ENCODE data around the gene HUS1B. TPM values are rescaled to one million over a fixed set of nuclear protein-coding genes. Genes with fewer than 3 reads are reported as not detected.

The HUS1B gene
- total RNA-seq, 2 experiments from 2014 or later: 1.1 to 1.5 TPM

- Mint-ChIP-seq H3K4me3 (no peak overlapping the region), H3K27me3 (no peaks in the 10 kb centered on the region), H3K9me3 (no peaks in the 10 kb centered on the region), H3K27ac (no peak overlapping the region), H3K36me3 (peaks cover 23% of the 10 kb centered on the region), H3K4me1 (ENCODE audit: low read depth) (no peaks in the 10 kb centered on the region)
- POLR2A ChIA-PET: no interaction called here
- intact Hi-C loops (cut with micrococcal nuclease): no loop called here
- CTCF ChIA-PET: interaction anchor here (0.6 to 2.2 kb wide), 4 partner anchors 24 to 662 kb away, joined by 3 to 9 read pairs (median 3); no protein-coding TSS in a partner anchor
- peak; percentile 32 for DNase-seq
Measured at GRCh38 chr6:617456-618100, 39.3 kb downstream of the HUS1B start.

GRCh38 chr6:613981-614380 lies 42.9 kb downstream of the HUS1B start:
- ChIA-PET POLR2A (no interaction called here), CTCF (no interaction called here)
- H3K4me3 Mint-ChIP-seq: no peak overlapping the region
- intact Hi-C loops (cut with micrococcal nuclease): no loop called here
- peaks cover 10% of the 10 kb centered on the region for H3K4me1 Mint-ChIP-seq (ENCODE audit: low read depth)
- peaks cover 18% of the 10 kb centered on the region for H3K36me3 Mint-ChIP-seq
- no peaks in the 10 kb centered on the region for H3K9me3 Mint-ChIP-seq
- no peak overlapping the region for H3K27ac Mint-ChIP-seq
- DNase-seq: no peak
- no peaks in the 10 kb centered on the region for H3K27me3 Mint-ChIP-seq

GRCh38 chr6:611928-612327 lies 45.0 kb downstream of the HUS1B start:
- Mint-ChIP-seq H3K4me3 (no peak overlapping the region), H3K27ac (no peak overlapping the region), H3K4me1 (ENCODE audit: low read depth) (peaks cover 10% of the 10 kb centered on the region), H3K9me3 (no peaks in the 10 kb centered on the region), H3K36me3 (peaks cover 22% of the 10 kb centered on the region), H3K27me3 (no peaks in the 10 kb centered on the region)
- ChIA-PET POLR2A (no interaction called here), CTCF (no interaction called here)
- no peak for DNase-seq
- intact Hi-C loops (cut with micrococcal nuclease): no loop called here

GRCh38 chr6:610882-611281 lies 46.0 kb downstream of the HUS1B start:
- Mint-ChIP-seq H3K36me3 (peaks cover 28% of the 10 kb centered on the region), H3K27me3 (no peaks in the 10 kb centered on the region), H3K27ac (no peak overlapping the region), H3K4me3 (no peak overlapping the region), H3K4me1 (ENCODE audit: low read depth) (peaks cover 10% of the 10 kb centered on the region), H3K9me3 (no peaks in the 10 kb centered on the region)
- intact Hi-C loops (cut with micrococcal nuclease): no loop called here
- ChIA-PET POLR2A (no interaction called here), CTCF (interaction anchor here (1.1 kb wide), 1 partner anchor 18 kb away, joined by 3 read pairs; no protein-coding TSS in a partner anchor)
- DNase-seq: no peak

- ChIA-PET CTCF (no interaction called here), POLR2A (no interaction called here)
- H3K36me3 Mint-ChIP-seq: peaks cover 25% of the 10 kb centered on the region
- no peaks in the 10 kb centered on the region for H3K9me3 Mint-ChIP-seq
- intact Hi-C loops (cut with micrococcal nuclease): no loop called here
- no peak overlapping the region for H3K27ac Mint-ChIP-seq
- H3K27me3 Mint-ChIP-seq: no peaks in the 10 kb centered on the region
- no peak overlapping the region for H3K4me3 Mint-ChIP-seq
- peaks cover 10% of the 10 kb centered on the region for H3K4me1 Mint-ChIP-seq (ENCODE audit: low read depth)
- no peak for DNase-seq
Measured at GRCh38 chr6:609905-610304, 47.0 kb downstream of the HUS1B start.

- H3K9me3 Mint-ChIP-seq: no peaks in the 10 kb centered on the region
- H3K27ac Mint-ChIP-seq: no peak overlapping the region
- H3K4me1 Mint-ChIP-seq (ENCODE audit: low read depth): peaks cover 10% of the 10 kb centered on the region
- intact Hi-C loops (cut with micrococcal nuclease): no loop called here
- H3K36me3 Mint-ChIP-seq: peaks cover 23% of the 10 kb centered on the region
- no peak for DNase-seq
- no peak overlapping the region for H3K4me3 Mint-ChIP-seq
- CTCF ChIA-PET: interaction anchor here (0.6 to 2.1 kb wide), 2 partner anchors 14 to 233 kb away, joined by 3 to 8 read pairs; no protein-coding TSS in a partner anchor
- POLR2A ChIA-PET: no interaction called here
- H3K27me3 Mint-ChIP-seq: no peaks in the 10 kb centered on the region
Measured at GRCh38 chr6:606829-607379, 50.0 kb downstream of the HUS1B start.

Other genes starting within 250 kb of the HUS1B start
- 10 to 100 TPM; 40.5 to 42.3 TPM for gene EXOC2, start 36.0 kb upstream of the HUS1B start, total RNA-seq

Data from activated CD4-positive, alpha-beta memory T cell treated with anti-CD3 and anti-CD28 coated beads for 36 hours (primary cell).